NCI-H128 (cell line): Measurements from ENCODE around the gene GADD45GIP1.
A peak's percentile ranks its signal among the peaks of the same experiment; 100 is the strongest.

Experiments used
- DNase-seq: peaks from one replicate; lab custom pipeline; 2025; ENCODE audit not compliant: unreplicated experiment; lab: John Stamatoyannopoulos, UW

Gene GADD45GIP1

GRCh38 chr19:12913851-12914690, 43.0 kb downstream of the GADD45GIP1 start:
- peak; percentile 53 for DNase-seq

GRCh38 chr19:12913011-12913561, 43.9 kb downstream of the GADD45GIP1 start:
- DNase-seq: peak; percentile 96

- peak; percentile 74 for DNase-seq
These were observed 44.5 kb downstream of the GADD45GIP1 start for GRCh38 chr19:12912571-12912970.

- no peak for DNase-seq
These were observed 49.9 kb downstream of the GADD45GIP1 start for GRCh38 chr19:12907166-12907565.
